ENCODE results near the gene ADAMTSL5.
"Not testable (repeated sequence)": the region's sequence is repeated elsewhere in the genome, so short reads cannot be mapped to it uniquely, and the experiment has no call there.

ADAMTSL5 gene, protein sequence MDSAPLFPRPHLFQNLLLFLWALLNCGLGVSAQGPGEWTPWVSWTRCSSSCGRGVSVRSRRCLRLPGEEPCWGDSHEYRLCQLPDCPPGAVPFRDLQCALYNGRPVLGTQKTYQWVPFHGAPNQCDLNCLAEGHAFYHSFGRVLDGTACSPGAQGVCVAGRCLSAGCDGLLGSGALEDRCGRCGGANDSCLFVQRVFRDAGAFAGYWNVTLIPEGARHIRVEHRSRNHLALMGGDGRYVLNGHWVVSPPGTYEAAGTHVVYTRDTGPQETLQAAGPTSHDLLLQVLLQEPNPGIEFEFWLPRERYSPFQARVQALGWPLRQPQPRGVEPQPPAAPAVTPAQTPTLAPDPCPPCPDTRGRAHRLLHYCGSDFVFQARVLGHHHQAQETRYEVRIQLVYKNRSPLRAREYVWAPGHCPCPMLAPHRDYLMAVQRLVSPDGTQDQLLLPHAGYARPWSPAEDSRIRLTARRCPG

DNA sequence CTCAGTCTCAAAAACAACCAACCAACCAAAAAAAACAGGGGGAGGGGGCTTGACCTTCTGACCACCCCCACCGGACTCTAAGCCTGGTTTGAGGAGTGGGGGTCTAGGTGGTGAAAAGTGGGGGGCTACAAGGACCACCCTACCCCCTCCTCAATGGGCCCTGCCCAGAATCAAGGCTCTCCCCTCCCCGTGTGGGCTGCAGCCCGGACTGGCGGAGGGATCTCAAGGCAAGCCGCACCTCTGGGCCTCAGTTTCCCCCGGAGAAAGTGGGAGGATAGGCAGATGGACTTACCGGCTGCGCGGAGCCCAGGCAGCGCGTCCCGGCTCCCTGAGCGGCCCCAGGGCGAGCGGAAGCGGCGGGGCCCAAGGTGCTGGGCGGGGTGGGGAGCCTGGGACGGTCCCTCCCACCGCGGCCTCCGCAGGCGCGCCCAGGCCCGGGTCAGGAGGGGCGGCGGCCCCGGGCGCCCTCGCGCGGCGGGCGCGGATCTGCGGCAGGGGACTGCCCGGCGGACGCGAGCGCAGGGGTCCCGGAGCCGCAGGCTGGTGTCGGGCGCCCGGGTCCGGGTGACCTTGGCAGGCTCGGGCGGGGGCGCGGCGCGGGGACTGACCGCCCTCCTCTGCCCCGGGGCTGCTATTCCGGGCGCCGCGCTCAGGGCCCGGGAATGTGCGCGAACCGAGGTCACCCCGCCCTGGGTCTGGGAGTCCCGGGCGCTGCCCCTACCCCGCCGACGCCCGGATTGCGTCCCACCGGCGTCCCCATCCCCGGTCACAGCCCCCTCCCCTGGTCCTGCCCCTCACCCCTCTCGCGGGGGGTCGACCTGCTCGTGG lies at the start of gene ADAMTSL5:
Gene ADAMTSL5, minus strand, starts transcription at position 349 of the 828 bp plus-strand sequence. CDS start 2,076 bp downstream, outside the sequence.
- peak; percentile 50 for DNase-seq

DNA sequence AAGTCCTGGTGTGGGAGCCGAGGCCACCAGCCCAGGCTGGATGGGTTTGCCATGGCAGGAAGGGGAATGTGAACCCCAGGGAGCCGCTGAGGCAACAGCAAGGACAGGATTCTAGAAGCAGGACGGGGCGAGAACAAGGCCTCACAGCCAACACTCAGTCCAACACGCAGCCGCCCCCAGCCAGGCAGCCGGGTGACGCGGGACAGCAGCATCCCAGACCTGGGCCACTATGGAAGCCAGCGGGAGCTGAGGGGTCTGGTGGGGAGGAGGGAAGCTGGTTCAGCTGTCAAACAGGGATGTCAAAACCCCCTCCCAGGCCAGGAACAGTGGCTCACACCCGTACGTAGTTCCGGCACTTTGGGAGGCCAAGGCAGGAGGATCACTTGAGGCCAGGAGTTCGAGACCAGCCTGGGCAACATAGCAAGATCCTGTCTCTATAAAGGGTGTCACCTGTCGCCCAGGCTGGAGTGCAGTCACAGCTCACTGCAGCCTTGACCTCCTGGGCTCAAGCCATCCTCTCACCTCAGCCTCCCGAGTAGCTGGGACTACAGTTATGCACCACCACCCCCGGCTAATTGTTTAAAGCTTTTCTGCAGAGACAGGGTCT lies 48.5 kb upstream of the ADAMTSL5 start:
- no peak for DNase-seq

DNA sequence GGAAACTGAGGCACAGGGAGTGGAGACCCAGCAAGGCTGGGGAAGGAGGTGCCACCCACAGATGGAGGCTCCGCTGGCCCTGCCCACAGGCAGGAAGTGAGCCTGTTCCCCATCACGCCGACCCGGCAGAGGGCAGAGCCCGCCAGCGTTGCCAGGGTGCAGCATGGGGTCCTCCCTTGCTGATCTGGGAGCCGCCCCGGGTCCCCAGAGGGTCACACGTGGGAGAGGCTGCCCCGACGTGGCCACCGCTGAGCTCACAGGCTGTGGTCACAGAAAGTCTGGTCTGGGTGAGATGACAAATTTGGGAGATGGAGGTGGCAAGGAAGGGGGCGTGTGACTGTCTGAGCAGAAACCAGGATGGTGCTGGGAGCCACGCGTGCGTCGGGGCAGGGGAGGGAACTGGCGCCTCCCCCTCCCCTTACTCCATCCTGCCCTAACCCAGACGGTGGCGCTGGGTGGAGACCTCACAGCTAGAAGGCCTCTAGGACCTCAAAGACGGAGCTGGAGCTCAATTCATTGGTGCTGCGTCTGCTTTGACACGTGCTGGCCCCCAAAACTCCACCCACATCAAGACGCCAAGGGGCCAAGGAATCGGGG lies 47.6 kb upstream of the ADAMTSL5 start:
- no peak for DNase-seq

DNA sequence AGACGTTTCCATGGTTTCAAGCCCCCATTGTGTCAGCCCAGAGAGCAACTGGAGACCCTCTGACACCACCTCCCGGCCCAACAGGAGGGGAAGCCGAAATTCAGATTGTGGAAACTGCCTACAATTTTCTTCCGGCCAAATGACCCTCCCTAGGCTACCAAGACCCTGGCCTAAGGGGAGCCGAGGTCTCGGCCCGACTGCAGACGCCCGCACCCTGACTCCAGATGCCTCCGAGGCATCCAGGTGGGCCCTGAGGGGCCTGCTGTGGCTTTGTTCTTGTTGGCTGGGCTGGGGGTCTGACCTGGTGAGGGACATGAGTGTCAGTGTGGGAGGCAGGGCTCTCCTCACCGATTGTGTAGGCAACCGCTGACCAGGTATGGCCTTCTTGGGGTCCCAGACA lies 45.7 kb upstream of the ADAMTSL5 start:
- no peak for DNase-seq

DNA sequence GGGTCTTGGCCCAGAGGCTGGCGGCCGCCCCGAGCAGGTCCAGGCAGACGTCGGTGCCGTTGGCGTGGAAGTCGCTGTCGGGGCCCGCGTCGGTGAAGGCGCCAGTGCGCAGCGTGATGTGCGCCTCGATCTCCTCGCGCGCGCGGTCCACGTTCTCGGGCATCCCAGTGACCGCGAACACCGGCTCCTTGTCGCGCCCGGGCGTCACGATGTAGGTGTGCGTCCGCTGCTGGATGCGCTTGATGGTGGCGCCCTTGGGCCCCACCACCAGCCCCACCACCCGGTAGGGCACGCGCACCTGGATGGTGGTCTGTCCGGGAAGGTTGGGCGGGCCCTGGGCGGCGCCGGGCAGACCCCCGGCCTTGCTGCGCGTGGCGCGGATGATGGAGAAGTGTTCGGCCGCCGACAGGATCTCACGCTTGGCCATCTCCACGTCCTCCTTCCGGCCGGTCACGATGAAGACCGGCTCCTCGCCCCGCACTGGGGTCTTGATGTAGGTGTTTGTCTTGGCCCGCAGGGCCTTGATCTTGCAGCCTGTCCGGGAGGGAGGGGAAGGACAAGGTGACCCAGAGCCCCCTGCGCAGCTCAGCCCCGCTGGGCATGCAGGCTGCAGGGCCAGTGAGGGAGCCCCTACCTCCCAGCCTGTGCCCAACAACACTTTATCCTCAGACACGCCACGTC lies 43.7 kb upstream of the ADAMTSL5 start:
- DNase-seq = no peak

DNA sequence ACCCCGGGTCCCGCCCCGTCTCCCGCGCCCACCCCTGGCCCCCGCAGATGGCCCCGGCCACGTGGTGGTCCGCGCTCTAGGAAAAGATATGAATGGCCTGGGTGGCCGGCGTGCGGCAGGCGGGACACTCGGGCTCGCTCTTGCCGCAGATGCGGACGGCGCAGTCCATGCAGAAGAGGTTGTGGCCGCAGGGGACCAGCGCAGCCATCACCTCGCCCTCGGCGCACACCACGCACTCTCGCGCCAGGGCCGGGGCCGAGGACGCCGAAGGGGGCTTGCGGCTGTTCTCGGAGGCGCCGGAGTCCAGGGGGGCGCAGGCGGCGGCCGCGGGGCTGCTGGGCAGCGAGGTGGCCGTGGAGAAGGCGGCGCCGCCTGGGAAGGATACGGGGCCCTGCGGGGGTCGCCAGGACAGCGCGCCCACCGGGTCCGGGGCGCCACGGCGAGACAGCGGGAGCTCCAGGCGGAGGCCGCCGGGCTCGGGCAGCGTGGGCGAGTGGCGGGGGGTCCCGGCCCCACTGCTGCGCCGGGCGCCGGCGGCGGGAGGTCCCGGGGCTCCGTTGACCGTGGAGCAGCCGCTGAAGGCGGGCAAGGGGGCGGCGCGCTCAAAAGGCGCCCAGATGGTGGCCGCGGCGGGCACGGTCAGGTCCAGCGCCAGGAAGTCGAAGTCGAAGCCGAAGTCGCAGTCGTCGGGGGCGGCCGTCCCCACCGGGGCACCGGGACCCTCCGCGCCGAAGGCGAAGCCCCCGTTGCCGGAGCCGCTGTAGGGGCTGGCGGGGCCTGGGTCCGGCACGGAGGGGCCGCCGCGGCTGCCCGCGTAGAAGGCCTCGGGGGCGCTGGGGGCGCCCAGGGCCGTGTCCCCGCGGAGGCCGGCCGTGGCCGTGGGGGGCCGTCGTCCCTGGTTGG lies 42.9 kb upstream of the ADAMTSL5 start:
- DNase-seq = no peak

DNA sequence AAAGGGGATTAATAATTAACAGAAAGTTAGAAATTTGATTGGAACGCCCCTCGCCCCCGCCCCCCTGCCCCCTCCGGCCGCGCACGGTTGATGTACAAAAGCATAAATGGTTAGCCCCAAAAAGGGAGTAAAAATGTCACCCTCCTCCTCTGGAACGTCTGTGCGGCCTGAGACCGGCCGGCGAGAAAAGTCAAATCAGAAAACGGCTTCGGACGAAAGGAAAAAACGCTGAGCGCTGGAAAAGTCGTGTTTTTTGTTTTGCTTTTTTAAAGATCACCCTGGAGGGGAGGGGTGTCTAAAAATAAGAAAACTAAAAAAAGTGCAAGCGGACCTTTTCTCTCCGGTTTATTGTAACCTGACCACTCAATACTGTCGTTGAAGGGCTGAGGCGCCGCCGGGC lies 42.1 kb upstream of the ADAMTSL5 start:
- DNase-seq = no peak

DNA sequence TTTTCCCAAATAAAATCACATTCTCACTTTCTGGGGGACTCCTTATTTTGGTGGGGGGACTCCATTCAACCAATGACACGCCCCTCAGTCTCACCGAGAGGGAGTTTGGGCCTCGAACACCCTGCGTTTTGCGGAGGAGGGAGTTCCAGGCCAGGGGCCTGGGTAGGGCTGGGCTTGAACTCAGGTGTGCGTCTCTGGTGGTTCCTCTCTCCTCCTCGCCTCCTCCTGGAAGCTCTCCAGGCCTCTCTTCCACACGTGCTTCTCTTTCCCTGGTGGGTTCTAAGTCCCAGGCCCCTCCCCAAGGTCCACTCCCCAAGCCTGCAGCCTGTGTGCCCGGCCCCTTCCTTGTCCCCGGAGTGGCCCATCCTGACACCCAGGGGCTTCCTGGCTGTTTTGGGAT lies 40.6 kb upstream of the ADAMTSL5 start:
- no peak for DNase-seq

DNA sequence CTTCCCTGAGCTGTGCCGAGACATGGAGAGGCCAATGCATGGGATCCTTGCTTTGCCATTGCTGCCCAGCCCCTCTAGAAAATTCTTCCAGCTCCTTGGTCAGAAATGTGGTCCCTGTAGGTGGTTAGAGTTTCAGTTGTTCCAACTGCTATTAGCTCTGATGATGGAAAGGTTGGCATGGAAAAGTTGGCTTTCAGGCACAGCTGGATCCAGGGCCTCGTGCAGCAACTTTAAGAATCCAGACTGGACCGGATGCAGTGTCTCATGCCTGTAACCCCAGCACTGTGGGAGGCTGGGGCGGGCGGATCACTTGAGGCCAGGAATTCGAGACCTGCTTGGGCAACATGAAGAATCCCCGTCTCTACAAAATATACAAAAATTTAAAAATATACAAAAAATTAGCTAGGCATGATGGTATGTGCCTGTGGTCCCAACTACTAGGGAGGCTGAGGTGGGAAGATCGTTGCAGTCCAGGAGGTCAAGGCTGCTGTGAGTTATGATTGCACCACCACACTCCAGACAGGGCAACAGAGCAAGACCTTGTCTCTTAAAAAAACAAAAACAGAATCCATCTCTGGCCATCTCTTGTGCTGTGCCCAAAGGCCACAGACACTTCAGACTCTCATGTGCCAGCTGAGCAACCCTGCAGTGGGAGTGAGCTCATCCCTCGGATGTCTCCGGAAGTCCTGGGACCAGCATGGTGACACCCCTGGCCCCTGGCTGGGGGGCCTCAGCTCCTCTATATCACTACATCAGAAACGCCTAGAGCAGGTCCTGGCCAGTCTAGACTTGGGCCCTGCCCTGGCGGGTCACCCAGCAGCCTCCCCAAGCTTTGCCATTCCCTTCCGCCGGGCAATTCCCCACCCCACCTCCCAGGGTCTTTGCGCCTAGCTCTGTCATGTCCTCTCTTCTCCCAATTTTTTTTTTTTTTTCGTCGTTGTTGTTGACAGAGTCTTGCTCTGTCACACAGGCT lies 38.5 kb upstream of the ADAMTSL5 start:
- DNase-seq = no peak

DNA sequence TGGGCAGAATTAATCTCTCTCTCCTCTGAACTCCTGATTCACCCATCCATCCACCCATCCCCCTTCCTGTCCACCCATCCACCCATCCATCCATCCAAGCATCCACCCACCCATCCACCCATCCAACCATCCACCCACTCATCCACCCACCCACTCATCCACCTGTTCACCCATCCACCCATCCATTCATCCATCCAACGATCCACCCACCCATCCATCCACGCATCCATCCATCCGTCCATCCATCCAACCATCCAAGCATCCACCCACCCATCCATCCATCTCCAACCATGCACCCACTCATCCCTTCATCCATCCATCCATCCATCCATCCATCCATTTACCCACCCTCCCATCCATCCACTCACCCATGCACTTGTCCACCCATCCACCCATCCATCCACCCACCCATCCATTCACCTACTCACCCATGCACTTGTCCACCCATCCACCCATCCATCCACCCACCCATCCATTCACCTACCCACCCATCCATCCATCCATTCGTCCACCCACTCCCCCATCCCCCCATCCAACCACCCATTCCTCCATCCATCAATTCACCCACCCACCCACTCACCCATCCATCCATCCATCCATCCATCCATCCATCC lies 36.6 kb upstream of the ADAMTSL5 start:
- DNase-seq = no peak

DNA sequence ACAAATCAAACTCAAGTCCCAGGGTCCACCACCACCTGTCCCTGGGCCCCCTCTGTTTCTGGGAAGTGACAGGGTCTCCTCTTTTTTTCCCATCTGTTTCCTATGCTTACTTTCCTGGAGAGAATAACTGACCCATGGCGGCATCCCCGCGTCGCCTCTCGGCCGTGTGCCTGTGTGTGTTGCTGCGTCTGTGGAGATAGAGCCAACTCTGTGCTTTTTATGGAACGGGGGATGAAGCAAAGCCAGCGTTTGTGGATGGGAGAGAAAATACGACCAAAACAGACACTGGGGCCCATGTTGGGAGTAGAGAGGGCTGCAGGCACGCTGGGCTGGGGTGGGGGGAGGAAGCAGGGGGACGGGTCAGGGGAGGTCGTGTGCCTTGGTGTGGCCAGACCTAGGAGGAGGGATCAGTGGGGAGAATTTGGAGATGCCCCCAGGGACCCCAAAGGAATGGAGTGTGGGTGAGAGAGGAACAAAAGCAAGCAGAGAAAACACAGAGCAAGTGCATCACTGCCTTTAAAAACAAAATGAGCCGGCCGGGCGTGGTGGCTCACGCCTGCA lies 27.6 kb upstream of the ADAMTSL5 start:
- DNase-seq = no peak

DNA sequence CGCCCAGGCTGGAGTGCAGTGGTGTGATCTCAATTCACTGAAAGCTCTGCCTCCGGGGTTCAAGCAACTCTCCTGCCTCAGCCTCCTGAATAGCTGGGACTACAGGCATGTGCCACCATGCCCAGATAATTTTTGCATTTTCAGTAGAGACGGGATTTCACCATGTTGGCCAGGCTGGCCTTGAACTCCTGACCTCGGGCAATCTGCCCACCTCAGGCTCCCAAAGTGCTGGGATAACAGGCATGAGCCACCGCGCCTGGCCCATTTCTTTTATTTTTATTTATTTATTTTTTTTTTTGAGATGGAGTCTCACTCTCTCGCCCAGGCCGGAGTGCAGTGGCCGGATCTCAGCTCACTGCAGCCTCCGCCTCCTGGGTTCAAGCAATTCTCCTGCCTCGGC lies 26.9 kb upstream of the ADAMTSL5 start:
- not testable (repeated sequence) for DNase-seq

DNA sequence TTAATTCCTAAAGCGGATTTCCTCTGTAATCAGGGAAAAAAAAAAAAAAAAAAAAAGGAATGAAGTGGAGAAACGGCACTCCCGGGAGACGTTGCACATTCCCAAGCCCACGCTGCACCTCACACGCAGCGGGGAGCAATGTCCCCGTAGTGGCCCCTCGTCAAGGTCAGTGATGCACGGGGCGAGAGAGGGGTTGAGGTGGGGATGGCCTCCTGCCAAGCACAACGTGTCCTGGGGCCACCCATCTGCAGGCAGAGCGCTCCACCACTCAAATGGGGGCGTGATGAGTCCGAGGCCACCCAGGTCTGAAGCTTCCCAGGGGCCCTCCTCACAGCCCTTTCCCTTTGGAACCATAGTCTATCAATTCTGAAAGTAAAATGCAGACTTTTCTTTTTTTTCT lies 26.2 kb upstream of the ADAMTSL5 start:
- no peak for DNase-seq

DNA sequence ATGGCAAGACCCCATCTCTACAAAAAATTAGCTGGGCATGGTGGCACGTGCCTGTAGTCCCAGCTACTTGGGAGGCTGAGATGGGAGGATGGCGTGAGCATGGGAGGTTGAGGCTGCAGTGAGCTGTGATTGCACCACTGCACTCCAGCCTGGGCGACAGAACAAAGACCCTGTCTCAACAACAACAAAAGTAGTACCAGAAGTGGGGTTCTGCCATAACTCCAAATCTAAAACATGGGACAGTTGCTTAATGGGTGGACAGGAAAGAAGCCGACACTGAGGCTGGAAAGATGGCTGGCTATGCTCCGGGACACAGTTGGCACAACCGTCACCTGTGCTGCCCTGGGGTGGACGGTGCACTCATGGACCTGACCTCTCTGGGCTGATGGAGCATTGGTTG lies 22.9 kb upstream of the ADAMTSL5 start:
- not testable (repeated sequence) for DNase-seq

DNA sequence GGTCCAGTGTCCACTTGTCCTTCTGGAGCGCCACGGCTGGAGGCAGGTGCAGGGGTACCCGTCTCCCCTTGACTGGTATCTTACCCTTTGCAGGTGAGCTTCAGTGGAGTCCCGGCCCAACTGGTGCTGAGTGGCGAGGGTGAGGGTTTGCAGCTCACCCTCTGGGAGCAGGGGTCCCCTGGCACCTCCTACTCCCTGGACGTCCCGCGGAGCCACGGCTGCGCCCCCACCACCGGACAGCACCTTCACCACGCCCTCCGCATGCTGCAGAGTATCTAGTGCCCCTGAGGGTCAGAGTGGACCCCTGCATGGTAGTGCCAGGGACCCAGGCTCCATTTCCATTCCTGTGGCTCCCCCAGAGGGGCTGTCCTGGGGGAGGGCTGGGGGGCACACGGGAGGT lies 22.2 kb upstream of the ADAMTSL5 start:
- no peak for DNase-seq

DNA sequence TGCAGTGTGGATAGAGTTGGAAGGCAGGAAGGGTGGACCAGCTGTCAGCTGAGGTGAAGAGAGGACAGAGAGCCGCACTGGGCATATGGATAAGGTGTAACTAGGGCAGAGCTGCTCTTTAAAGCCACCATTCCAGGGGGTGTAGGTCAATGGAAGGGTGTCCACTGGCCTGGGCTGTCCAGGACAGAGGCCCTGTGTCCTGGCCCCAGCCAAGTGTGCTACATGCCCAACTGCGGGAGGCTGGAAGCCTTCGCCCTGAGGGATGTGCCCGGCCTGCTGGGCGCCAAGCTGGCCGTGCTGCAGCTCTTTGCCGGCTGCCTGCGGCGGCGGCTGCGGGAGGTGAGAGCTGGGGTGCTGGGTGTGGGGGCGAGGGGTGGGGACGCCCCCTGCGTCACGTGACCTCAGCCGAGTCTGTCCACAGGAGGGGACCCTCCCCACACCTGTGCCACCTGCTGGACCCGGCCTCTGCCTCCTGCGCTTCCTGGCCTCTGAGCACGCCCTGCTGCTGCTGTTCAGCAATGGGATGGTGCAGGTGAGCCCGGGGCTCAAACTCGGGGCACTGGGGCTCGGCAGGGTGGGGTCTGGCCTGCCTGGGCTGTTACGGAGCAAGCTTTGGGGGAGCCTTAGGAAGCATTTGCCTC lies 20.8 kb upstream of the ADAMTSL5 start:
- no peak for DNase-seq

DNA sequence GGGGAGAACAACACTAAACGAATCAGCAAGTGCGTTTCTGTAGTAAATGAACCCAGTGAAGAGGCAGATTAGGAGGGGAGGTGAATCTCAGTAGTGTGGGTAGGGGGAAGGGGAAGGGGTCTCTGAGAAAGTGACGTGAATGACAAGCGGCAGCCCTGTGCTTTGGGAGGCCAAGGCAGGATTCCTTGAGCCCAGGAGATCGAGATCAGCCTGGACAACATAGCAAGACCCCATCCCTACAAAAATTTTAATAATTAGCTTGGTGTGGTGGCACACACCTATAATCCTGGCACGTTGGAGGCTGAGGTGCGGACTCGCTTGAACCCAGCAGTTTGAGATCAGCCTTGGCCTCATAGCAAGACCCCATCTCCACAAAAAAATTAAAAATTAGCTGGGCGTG lies 19.2 kb upstream of the ADAMTSL5 start:
- DNase-seq = no peak

DNA sequence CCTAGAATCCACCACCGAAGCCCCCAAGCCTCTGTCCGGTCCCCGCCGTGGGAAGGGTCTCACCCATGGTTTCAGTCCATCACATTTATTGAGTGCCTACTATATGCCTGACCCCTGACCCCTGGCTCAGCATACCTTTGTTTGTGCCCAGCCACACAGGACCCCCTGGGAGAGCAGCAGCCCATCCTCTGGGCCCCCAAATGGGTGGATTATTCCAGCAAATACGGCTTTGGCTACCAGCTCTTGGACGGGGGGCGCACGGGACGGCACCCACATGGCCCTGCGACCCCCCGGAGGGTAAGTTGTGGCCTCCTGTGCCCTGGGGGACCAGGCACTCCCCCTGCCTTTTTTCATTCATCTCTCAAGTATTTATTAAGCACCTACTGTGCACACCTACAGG lies 18.8 kb upstream of the ADAMTSL5 start:
- no peak for DNase-seq

DNA sequence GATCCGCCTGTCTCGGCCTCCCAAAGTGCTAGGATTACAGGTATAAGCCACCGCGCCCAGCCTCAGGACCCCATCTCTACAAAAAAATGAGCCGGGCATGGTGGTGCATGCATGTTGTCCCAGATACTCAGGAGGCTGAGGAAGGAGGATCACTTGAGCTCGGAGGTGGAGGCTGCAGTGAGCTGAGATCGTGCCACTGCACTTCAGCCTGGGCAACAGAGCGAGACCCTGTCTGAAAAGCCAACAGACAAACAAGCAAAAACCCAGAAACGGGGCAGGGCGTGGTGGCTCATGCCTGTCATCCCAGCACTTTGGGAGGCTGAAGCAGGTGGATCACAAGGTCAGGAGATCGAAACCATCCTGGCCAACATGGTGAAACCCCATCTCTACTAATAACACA lies 18.0 kb upstream of the ADAMTSL5 start:
- not testable (repeated sequence) for DNase-seq

All from activated gamma-delta T cell treated with Interleukin-2 at 50 U/mL for 16 hours (primary cell).